Liver (tissue), 9 donors: ENCODE data around the gene REEP3. TPM values are rescaled to one million over a fixed set of nuclear protein-coding genes. Genes with fewer than 3 reads are reported as not detected.

Experiments used
- DNase-seq: peaks from one replicate; pipeline ENCODE4 v3.0.0-alpha.2; 2017; ENCODE audit warnings: low spot score
- H3K27ac ChIP-seq, 2 donors: one replicate each; pipeline ENCODE4 v1.7.0; 2013; ENCODE audit warnings: inconsistent platforms in 2 of 2, low read length in 2 of 2, control low read depth in 1 of 2, low read depth in 1 of 2, mild to moderate bottlenecking in 1 of 2
- H3K27me3 ChIP-seq, 4 donors: one replicate each; pipeline versions ENCODE4 v1.6.1 to v1.7.0; 2013; ENCODE audit warnings: low read length in 3 of 4, inconsistent platforms in 1 of 4, mild to moderate bottlenecking in 1 of 4, moderate library complexity in 1 of 4; ENCODE audit not compliant: control insufficient read depth in 4 of 4, insufficient read depth in 4 of 4
- H3K36me3 ChIP-seq, 4 donors: one replicate each; pipeline versions ENCODE4 v1.6.1 to v1.7.0; 2013; ENCODE audit warnings: low read length in 3 of 4, mild to moderate bottlenecking in 3 of 4, low read depth in 1 of 4, moderate library complexity in 1 of 4; ENCODE audit not compliant: control insufficient read depth in 4 of 4, insufficient read depth in 3 of 4
- H3K4me1 ChIP-seq, 4 donors: one replicate each; pipeline versions ENCODE4 v1.6.1 to v1.7.0; 2013; ENCODE audit warnings: low read length in 3 of 4, mild to moderate bottlenecking in 3 of 4, moderate library complexity in 1 of 4; ENCODE audit not compliant: control insufficient read depth in 4 of 4, insufficient read depth in 4 of 4
- H3K4me3 ChIP-seq, 3 donors: one replicate each; pipeline versions ENCODE4 v1.6.1 to v1.7.0; 2013; ENCODE audit warnings: low read length in 3 of 3, control low read depth in 1 of 3, low read depth in 1 of 3, mild to moderate bottlenecking in 1 of 3
- H3K9ac ChIP-seq, 2 donors: one replicate each; pipeline ENCODE4 v1.7.0; 2013; ENCODE audit warnings: low read length in 2 of 2, mild to moderate bottlenecking in 2 of 2, moderate library complexity in 2 of 2, control low read depth in 1 of 2, low read depth in 1 of 2
- H3K9me3 ChIP-seq, 4 donors: one replicate each; pipeline versions ENCODE4 v1.6.1 to v1.7.0; 2013; ENCODE audit warnings: low read length in 3 of 4; ENCODE audit not compliant: control insufficient read depth in 4 of 4
- EGR1 ChIP-seq, 2 donors: IDR thresholded peaks; 2 replicates each; pipeline ENCODE4 v1.6.1; 2016 to 2018; ENCODE audit warnings: antibody characterized with exemption in 2 of 2, low read depth in 2 of 2
- FOXA1 ChIP-seq: IDR thresholded peaks from 2 replicates; pipeline ENCODE4 v1.6.1; 2016; ENCODE audit warnings: antibody characterized with exemption
- GABPA ChIP-seq, 2 donors: IDR thresholded peaks in 1 of 2; conservative IDR thresholded peaks in 1 of 2; 2 replicates each; pipeline ENCODE4 v1.6.1; 2016; ENCODE audit warnings: antibody characterized with exemption in 2 of 2, mild to moderate bottlenecking in 1 of 2, moderate library complexity in 1 of 2
- HNF4A ChIP-seq, 2 donors: conservative IDR thresholded peaks; 2 replicates each; pipeline ENCODE4 v1.6.1; 2016; ENCODE audit warnings: antibody characterized with exemption in 2 of 2, mild to moderate bottlenecking in 2 of 2
- HNF4G ChIP-seq: IDR thresholded peaks from 2 replicates; pipeline ENCODE4 v1.6.1; 2016; ENCODE audit warnings: antibody characterized with exemption
- JUND ChIP-seq, 2 donors: IDR thresholded peaks; 2 replicates each; pipeline ENCODE4 v1.6.1; 2016; ENCODE audit warnings: antibody characterized with exemption in 2 of 2
- NR2F2 ChIP-seq: IDR thresholded peaks from 2 replicates; pipeline ENCODE4 v1.6.1; 2016; ENCODE audit warnings: antibody characterized with exemption
- RAD21 ChIP-seq, 2 donors: IDR thresholded peaks; 2 replicates each; pipeline ENCODE4 v1.6.1; 2016; ENCODE audit warnings: antibody characterized with exemption in 2 of 2, mild to moderate bottlenecking in 2 of 2
- RXRA ChIP-seq, 2 donors: IDR thresholded peaks; 2 replicates each; pipeline ENCODE4 v1.6.1; 2017 to 2018; ENCODE audit warnings: antibody characterized with exemption in 2 of 2, mild to moderate bottlenecking in 1 of 2
- SP1 ChIP-seq: IDR thresholded peaks from 2 replicates; pipeline ENCODE4 v1.6.1; 2018; ENCODE audit warnings: antibody characterized with exemption, mild to moderate bottlenecking
- TAF1 ChIP-seq: conservative IDR thresholded peaks from 2 replicates; pipeline ENCODE4 v1.6.1; 2016; ENCODE audit warnings: antibody characterized with exemption, mild to moderate bottlenecking
- WGBS: extraction: QIAGEN DNeasy Blood & Tissue Kit; methylation state at CpG from one replicate; pipeline ENCODE4 v1.1.7; 2013; 5-methylcytosine and 5-hydroxymethylcytosine counted together
- polyA plus RNA-seq, 2 donors: library from polyadenylated mRNA; stranded (reverse) in 1 of 2; unstranded in 1 of 2; fragments of 200-250 nt in 1 of 2; fragments of >200 nt in 1 of 2; fragmentation: Nextera tagmentation in 1 of 2; extraction: Ambion mirVana in 1 of 2; gene quantifications; one replicate each; pipeline versions ENCODE4 v1.2.1 to v1.2.3, GENCODE V29; 2013 to 2015
- total RNA-seq, 2 donors: library from RNA; depleted of rRNA; stranded (reverse); fragments of >200 nt; gene quantifications; one replicate each; pipeline ENCODE4 v1.2.3, GENCODE V29; 2014
- TF ChIP-seq, protein P1 (sequence below): fragments of 150-350 bp; IDR thresholded peaks from 2 replicates; pipeline ENCODE4 v1.5.1; 2017; ENCODE audit warnings: improper control_type of control experiment, low read depth, low read length; ENCODE audit not compliant: missing input control
- TF ChIP-seq, protein P2 (sequence below): IDR thresholded peaks from 2 replicates; pipeline ENCODE4 v1.6.1; 2016; ENCODE audit warnings: antibody characterized with exemption
- TF ChIP-seq, protein P3 (sequence below): IDR thresholded peaks from 2 replicates; pipeline ENCODE4 v1.6.1; 2016; ENCODE audit warnings: antibody characterized with exemption
- TF ChIP-seq, protein P4 (sequence below): IDR thresholded peaks from 2 replicates; pipeline ENCODE4 v1.6.1; 2016; ENCODE audit warnings: antibody characterized with exemption, mild to moderate bottlenecking
- TF ChIP-seq, protein P5 (sequence below): IDR thresholded peaks from 2 replicates; pipeline ENCODE4 v1.6.1; 2016; ENCODE audit warnings: antibody characterized with exemption
- donor health status: healthy.
- donor health status: healthy.
- donor health status: healthy.
- donor health status: healthy.
- donor health status: healthy.

The REEP3 gene
- total and polyA plus RNA-seq, 4 donors = 7.9 to 26.9 (median 18.2) TPM

DNA sequence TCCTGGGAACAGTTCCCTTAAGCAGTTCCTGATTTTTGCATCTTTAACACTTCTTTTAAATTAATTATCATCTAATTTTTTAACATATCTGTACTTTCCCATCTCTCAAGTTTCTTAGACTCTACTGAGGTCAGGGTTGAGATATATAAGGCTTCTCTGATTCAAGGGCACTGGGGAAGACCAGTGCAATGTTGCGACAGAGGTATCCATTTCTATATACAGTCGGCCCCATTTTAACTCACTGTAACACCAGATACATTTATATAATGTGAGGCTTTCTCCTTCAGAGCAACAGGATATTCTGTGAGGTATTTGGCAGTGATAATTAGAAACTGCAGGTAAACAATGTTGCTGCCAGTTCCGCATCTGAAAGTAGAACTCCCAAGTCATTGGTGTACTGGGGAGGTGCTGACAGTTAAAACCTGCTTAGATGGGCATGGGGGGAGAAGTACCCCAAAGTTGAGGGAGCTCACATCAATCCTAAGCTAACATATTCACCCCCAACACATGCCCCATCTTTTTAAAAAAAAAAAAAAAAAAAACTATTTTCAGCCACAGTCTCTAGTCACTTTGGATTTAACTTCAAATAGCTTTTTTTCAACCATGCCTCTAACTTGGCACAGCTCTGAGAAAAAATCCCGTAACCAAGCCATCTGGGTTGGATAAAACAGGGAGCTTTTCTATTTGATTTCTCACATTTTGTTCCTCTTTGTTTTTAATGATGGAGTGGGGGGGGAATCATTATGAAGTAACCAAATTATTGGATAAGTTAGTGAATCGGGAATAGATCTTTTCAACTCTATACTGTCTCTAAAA, 62.9 kb downstream of the REEP3 start:
- Histone ChIP-seq H3K9me3 (no peaks in the 10 kb centered on the region), H3K4me3 (no peak overlapping the region), H3K4me1 (peaks cover 0 to 1% (median 0%) of the 10 kb centered on the region in 4 donors), H3K27ac (no peak overlapping the region), H3K27me3 (no peaks in the 10 kb centered on the region), H3K36me3 (no peaks in the 10 kb centered on the region), H3K9ac (no peak overlapping the region)
- DNase-seq = no peak
- WGBS = 94% methylated on average over 5 of the region's 5 CpGs
- TF ChIP-seq EGR1 (IDR thresholded peaks at IDR 0.05; ENCODE audit: low read depth in 2 of 2) (no peak), GABPA (IDR thresholded peaks at IDR 0.05 in 1 of 2, conservative IDR thresholded peaks at IDR 0.05 in 1 of 2) (no peak), SP1 (no peak), TAF1 (no peak), RAD21 (IDR thresholded peaks at IDR 0.05) (no peak), HNF4A (conservative IDR thresholded peaks at IDR 0.05) (no peak), JUND (IDR thresholded peaks at IDR 0.05) (no peak)
- TF ChIP-seq, protein P1, sequence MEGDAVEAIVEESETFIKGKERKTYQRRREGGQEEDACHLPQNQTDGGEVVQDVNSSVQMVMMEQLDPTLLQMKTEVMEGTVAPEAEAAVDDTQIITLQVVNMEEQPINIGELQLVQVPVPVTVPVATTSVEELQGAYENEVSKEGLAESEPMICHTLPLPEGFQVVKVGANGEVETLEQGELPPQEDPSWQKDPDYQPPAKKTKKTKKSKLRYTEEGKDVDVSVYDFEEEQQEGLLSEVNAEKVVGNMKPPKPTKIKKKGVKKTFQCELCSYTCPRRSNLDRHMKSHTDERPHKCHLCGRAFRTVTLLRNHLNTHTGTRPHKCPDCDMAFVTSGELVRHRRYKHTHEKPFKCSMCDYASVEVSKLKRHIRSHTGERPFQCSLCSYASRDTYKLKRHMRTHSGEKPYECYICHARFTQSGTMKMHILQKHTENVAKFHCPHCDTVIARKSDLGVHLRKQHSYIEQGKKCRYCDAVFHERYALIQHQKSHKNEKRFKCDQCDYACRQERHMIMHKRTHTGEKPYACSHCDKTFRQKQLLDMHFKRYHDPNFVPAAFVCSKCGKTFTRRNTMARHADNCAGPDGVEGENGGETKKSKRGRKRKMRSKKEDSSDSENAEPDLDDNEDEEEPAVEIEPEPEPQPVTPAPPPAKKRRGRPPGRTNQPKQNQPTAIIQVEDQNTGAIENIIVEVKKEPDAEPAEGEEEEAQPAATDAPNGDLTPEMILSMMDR = no peak
- TF ChIP-seq, protein P2, sequence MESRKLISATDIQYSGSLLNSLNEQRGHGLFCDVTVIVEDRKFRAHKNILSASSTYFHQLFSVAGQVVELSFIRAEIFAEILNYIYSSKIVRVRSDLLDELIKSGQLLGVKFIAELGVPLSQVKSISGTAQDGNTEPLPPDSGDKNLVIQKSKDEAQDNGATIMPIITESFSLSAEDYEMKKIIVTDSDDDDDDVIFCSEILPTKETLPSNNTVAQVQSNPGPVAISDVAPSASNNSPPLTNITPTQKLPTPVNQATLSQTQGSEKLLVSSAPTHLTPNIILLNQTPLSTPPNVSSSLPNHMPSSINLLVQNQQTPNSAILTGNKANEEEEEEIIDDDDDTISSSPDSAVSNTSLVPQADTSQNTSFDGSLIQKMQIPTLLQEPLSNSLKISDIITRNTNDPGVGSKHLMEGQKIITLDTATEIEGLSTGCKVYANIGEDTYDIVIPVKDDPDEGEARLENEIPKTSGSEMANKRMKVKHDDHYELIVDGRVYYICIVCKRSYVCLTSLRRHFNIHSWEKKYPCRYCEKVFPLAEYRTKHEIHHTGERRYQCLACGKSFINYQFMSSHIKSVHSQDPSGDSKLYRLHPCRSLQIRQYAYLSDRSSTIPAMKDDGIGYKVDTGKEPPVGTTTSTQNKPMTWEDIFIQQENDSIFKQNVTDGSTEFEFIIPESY = no peak
- TF ChIP-seq, protein P3, sequence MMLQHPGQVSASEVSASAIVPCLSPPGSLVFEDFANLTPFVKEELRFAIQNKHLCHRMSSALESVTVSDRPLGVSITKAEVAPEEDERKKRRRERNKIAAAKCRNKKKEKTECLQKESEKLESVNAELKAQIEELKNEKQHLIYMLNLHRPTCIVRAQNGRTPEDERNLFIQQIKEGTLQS = no peak
- TF ChIP-seq, protein P4, sequence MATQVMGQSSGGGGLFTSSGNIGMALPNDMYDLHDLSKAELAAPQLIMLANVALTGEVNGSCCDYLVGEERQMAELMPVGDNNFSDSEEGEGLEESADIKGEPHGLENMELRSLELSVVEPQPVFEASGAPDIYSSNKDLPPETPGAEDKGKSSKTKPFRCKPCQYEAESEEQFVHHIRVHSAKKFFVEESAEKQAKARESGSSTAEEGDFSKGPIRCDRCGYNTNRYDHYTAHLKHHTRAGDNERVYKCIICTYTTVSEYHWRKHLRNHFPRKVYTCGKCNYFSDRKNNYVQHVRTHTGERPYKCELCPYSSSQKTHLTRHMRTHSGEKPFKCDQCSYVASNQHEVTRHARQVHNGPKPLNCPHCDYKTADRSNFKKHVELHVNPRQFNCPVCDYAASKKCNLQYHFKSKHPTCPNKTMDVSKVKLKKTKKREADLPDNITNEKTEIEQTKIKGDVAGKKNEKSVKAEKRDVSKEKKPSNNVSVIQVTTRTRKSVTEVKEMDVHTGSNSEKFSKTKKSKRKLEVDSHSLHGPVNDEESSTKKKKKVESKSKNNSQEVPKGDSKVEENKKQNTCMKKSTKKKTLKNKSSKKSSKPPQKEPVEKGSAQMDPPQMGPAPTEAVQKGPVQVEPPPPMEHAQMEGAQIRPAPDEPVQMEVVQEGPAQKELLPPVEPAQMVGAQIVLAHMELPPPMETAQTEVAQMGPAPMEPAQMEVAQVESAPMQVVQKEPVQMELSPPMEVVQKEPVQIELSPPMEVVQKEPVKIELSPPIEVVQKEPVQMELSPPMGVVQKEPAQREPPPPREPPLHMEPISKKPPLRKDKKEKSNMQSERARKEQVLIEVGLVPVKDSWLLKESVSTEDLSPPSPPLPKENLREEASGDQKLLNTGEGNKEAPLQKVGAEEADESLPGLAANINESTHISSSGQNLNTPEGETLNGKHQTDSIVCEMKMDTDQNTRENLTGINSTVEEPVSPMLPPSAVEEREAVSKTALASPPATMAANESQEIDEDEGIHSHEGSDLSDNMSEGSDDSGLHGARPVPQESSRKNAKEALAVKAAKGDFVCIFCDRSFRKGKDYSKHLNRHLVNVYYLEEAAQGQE = no peak

DNA sequence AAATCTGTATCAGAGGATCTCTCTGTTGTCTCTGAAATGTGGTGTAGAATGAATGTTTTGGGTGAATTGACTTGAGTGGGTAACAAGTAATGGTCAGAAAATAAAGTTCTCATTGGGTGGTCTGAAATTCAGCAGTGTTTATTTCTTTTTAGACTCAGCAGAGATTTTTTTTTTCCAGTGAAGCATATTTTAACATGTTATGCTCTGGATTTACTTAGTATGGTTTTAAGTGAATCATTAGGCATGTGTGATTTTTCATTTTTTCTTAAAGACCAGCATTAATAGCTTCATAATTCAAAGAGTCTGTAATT, 63.5 kb downstream of the REEP3 start:
- no peak overlapping the region for H3K27ac ChIP-seq
- TF ChIP-seq, protein P3 = no peak
- TF ChIP-seq FOXA1 (no peak), EGR1 (IDR thresholded peaks at IDR 0.05; ENCODE audit: low read depth in 2 of 2) (no peak), RAD21 (IDR thresholded peaks at IDR 0.05) (no peak), RXRA (IDR thresholded peaks at IDR 0.05) (no peak), HNF4G (no peak), TAF1 (no peak), NR2F2 (no peak)
- TF ChIP-seq, protein P5, sequence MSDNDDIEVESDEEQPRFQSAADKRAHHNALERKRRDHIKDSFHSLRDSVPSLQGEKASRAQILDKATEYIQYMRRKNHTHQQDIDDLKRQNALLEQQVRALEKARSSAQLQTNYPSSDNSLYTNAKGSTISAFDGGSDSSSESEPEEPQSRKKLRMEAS = no peak
- TF ChIP-seq, protein P1 = no peak
- TF ChIP-seq, protein P4 = no peak
- no peak overlapping the region for H3K4me3 ChIP-seq
- peaks cover 0 to 1% (median 0%) of the 10 kb centered on the region in 4 donors for H3K4me1 ChIP-seq
- H3K27me3 ChIP-seq = no peaks in the 10 kb centered on the region
- DNase-seq = no peak
- no peak overlapping the region for H3K9ac ChIP-seq
- H3K36me3 ChIP-seq = no peaks in the 10 kb centered on the region
- H3K9me3 ChIP-seq = no peaks in the 10 kb centered on the region
